HG03571 (cell line): Measurements from ENCODE around the gene TBCK.

Experiments used
- ATAC-seq: cut with Tn5 transposase; IDR thresholded peaks from one replicate; pipeline ENCODE4 v1.9.1; 2021; ENCODE audit not compliant: unreplicated experiment

Gene TBCK

DNA sequence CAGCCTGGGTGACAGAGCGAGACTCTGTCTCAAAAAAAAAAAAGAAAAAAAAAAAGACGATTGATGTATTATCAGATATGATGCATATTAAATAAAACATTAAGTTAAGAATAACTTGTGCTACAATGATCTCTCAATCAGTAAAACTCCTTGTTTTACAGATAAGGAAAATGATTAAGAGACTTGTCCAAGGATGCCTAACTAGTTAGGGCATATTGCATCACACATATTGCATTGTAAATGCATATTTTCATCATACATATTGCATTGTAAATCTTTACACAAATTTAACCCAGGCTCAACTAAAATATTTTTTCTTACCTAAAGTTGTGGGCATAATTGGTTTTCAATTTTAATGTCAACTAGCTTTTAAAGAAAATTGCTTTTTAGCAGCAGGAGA lies 26.3 kb downstream of the TBCK start:
- ATAC-seq = no peak

DNA sequence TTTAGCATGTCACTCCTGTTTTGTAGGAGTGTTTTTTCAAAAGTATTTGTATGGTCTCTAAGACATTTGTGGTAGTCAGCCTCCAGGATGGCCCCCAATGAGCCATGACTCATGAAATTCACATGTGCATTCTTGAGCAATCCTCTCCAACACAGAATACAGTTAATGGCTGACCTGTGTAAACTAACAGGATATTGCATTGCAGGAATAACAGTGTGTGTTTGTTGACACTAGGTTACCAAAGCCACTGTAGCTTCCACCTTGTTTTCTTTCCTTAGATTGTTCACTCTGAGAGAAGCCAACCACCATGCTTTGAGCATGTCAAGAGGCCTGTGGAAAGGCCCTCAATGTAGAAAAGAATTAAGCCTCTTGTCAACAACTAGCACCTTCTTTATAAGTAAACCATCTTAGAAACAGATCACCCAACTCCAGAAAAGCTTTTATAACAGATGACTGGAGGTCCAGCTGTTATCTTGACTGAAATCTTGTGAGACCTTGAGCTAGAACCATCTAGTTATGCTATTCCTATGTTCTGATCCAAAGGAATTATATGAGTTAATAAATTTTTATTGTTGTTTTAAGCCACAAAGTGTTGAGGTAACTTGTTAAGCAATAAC lies 28.5 kb downstream of the TBCK start:
- ATAC-seq = no peak

- no peak for ATAC-seq
These were observed 29.4 kb downstream of the TBCK start for GRCh38 chr4:106286611-106287010.

DNA sequence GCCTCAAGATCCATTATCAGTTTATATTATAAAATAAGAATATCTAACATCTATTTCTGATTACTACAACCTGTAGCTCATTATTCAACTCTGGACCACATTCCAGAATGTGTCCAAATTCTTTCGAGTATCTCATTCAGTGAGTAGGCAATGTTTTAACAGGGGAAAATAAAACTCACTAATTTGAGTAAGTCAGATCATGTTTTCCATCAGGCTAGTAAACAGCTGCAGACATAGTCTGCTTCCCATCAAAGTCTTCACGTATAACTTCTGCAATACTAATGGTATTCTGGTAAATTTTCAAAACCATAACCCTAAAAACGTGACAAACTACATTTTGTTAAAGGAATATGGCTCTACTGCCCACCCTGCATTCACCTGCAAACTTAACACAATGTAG lies 31.8 kb downstream of the TBCK start:
- ATAC-seq = no peak

GRCh38 chr4:106277140-106277675 lies 38.8 kb downstream of the TBCK start:
- ATAC-seq = no peak

- no peak for ATAC-seq
These were observed 42.2 kb downstream of the TBCK start for GRCh38 chr4:106273831-106274230.

DNA sequence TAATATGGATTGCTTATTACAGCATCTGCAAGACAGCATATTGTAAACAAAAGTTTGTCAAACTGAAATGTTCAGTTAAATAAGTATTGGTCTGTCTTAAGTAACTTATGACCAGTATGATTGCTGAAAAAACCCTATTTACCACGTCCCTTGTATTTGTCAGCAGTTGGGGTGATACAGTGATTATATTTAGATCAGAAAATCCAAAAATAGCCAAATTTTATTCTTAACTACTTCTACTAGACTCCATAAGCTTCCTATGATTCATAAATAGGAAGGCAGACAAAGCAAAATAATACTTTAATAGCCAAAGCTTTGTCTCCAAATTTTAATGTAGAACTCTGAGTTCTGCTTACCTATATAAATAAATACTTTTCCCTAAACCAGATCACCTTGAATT lies 45.3 kb downstream of the TBCK start:
- no peak for ATAC-seq

- no peak for ATAC-seq
These were observed 46.3 kb downstream of the TBCK start for GRCh38 chr4:106269711-106270110.

GRCh38 chr4:106268786-106269185 lies 47.2 kb downstream of the TBCK start:
- ATAC-seq = no peak

DNA sequence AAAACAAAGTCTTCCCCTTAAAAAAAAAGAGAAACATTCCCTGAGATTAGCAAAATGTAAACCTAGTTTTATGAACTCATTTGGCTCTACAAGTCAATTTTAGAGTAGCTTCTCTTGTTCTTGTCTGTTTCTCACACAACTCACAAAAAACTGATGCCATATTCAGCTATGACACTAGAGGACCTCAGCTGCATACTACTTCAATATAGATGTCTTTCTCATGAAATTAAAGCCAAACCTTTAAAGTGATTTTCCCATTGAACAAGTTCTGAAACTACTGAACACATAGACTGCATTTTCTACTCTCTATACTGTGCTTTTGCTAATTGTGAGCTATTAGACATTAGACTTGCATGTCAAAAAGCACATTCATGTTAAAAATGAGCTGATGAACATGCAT lies 49.8 kb downstream of the TBCK start:
- ATAC-seq = no peak

DNA sequence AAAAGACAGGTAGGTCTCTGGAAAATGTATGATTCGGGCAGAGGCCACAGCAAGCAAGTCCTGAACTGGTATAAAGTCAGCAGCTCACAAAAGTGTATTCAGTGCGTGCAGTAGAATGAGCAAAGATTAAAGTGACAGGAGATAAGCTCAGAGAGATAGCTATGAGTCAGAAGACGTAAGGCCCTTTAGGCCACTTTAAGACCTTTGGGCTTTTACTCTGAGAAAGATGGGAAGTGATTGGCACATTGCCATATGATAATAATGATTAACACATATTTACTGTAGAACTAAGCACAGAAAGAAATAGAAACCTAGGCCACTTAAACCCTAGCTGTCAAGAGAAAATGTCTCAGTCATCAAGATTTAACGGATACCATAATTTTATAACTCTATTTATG lies 51.7 kb downstream of the TBCK start:
- ATAC-seq = no peak

- ATAC-seq = no peak
These were observed 52.2 kb downstream of the TBCK start for GRCh38 chr4:106263594-106264330.

- ATAC-seq = no peak
These were observed 54.0 kb downstream of the TBCK start for GRCh38 chr4:106261980-106262379.

GRCh38 chr4:106258145-106259045 lies 57.6 kb downstream of the TBCK start:
- no peak for ATAC-seq

DNA sequence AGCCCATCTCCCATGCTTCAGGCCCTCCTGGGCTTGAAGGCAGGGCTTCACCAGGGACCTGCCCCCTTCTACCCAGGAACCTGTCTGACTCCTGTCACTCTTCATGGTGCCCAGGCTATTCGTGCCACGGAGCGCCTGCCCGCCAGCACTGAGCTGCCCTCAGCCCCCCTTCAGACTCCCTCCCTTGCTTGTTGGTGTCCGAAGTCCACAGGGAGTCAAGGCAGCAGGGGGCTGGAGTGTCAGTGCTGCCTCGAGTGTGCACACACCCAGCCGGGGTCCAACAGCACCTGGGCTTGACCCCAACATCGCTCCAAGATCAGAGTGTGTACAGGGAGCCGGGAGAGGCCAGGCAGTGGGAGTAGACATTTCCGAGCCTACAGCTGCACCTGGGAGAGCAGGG lies 59.8 kb downstream of the TBCK start:
- no peak for ATAC-seq

GRCh38 chr4:106255195-106255594 lies 60.8 kb downstream of the TBCK start:
- ATAC-seq = no peak

DNA sequence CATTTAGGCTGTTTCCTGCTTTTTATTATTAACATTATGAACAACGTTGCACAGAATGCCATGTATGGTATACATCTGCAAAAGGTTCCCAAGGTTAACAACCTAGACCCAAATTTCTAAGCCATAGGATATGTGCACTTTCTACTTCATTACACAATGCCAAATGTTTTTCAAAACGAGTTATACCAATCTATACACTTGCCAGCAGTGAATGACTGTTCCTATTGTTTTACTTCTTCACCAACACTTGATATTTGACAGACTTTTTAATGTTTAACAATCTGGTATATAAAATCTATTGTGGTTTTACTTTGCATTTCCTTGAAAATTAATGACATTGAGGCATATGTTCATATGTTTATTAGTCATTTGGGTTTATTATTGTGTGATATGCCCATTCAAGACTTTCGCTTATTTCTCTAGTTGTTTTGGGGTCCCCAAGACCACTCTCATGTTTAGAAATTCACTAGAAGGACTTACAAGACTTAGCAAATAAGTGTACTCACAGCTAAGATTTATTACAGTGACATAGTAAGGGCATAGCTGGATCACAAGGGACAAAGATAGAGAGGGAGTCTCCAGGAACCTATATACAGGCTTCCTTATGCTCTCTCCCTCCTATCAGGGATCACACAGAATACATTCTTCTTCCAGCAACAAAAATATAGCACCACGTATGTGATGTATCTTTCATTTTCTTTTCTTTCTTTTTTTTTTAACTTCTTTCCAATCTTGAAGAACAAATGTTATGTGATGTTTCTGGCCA lies 62.5 kb downstream of the TBCK start:
- no peak for ATAC-seq

DNA sequence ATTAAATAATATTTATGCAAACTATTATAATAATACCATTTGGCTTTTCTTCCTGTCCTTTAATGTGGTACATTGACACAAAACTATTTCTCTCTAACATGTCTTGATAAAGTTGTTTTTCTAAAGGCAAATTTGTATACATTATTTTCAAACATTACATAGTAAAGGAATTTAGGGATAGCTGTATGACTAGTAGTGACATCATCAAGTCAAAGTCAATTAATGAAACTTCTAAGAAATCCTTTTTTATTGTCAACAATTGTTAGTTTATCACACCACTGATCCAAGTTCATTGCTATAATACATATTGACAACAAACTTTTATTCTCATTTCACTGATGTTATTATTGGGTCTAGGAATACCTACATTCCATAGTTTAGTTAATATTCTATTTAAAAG lies 68.4 kb downstream of the TBCK start:
- no peak for ATAC-seq

GRCh38 chr4:106246441-106246840 lies 69.6 kb downstream of the TBCK start:
- no peak for ATAC-seq

DNA sequence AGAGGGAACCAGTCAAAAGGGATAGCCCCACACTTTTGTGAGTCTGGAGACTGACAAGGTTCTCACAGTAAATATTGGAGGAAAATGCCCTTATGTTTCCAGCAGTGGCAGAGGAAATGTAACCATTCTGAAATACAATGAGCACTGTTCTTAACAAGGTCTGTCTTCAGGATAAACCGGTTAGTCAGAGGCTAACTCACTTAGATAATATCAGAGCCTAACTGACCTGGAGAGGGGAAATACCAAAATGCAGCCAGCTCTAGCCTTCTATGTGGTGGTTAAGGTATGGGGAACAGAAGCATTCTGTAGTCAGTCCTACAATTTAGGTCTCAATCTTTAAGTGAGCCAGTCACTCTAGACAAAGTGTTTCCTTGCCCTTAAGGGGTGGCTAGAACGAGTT lies 70.8 kb downstream of the TBCK start:
- ATAC-seq = no peak

DNA sequence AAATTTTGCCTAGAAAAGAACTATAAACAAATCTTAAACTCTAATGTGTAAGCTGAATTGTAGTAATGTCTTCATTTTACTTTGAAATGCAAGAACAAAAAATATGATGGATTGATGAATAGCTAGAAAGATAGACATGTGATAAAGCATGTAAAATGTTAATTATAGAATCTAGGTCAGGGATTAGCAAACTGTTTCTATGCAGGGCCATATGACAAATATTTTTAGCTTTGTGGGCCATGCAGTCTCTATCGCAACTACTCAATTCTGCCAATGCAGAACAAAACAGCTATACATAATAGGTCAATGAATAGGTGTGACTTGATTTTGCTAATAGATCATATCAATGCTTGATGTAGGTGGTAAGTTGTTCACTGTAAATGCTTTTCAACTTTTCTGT lies 75.3 kb downstream of the TBCK start:
- no peak for ATAC-seq
